HFFc6 (cell line): Measurements from ENCODE around the gene NOS1. TPM values are rescaled to one million over a fixed set of nuclear protein-coding genes. Genes with fewer than 3 reads are reported as not detected.

Experiments
- DNase-seq: peaks from one replicate; pipeline ENCODE4 v3.0.0-alpha.2; 2018
- H3K27ac Mint-ChIP-seq: 2 replicates; pipeline ENCODE4 v1.8.0; 2020; ENCODE audit warnings: mild to moderate bottlenecking, mixed read lengths
- H3K27me3 Mint-ChIP-seq: 2 replicates; pipeline ENCODE4 v1.8.0; 2021; ENCODE audit warnings: mild to moderate bottlenecking, moderate library complexity, mixed read lengths; ENCODE audit not compliant: insufficient read depth
- H3K36me3 Mint-ChIP-seq: 2 replicates; pipeline ENCODE4 v1.8.0; 2021; ENCODE audit warnings: low read depth, mixed read lengths
- H3K4me1 Mint-ChIP-seq: 2 replicates; pipeline ENCODE4 v1.8.0; 2020; ENCODE audit warnings: low read depth, mixed read lengths
- H3K4me3 Mint-ChIP-seq: 2 replicates; pipeline ENCODE4 v1.8.0; 2020; ENCODE audit warnings: mild to moderate bottlenecking, moderate library complexity, mixed read lengths
- H3K9me3 Mint-ChIP-seq: 2 replicates; pipeline ENCODE4 v1.8.0; 2020; ENCODE audit warnings: mild to moderate bottlenecking, mixed read lengths
- total RNA-seq, 6 experiments: library from RNA; stranded (reverse); fragmentation: NEBNext Ultra II Directional; extraction: Animal tissue kit (Norgen Biotek cat#: 25700); gene quantifications; 2 replicates in 1 of 6; 3 replicates in 5 of 6; pipeline ENCODE4 v1.2.3, GENCODE V29; 2021
- TF ChIP-seq, protein P1 (sequence below): fragments of 200-600 bp; sonication (generic); IDR thresholded peaks from 2 replicates; pipeline ENCODE4 v1.5.0; 2021; ENCODE audit warnings: antibody characterized with exemption, mild to moderate bottlenecking

The NOS1 gene
- total RNA-seq, 6 experiments from 2014 or later, result not detected

DNA sequence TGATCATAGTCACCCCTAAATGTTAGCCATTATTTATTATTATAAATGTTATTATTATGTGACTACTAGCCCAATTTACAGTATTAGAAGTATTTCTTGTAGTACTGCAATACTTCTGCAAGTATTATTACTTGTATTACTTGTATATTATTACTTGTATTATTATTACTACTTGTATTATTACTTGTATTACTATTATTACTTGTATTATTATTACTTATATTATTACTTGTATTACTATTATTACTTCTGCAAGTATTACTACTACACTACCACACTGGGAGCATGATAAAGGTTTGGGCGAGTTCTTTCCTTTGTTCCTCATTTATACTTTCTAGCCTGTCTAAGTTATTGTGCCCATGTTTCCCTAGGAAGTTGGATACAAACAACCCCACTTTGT lies 67.9 kb downstream of the NOS1 start:
- Mint-ChIP-seq H3K4me1 (no peaks in the 10 kb centered on the region), H3K27me3 (peaks cover 1% of the 10 kb centered on the region; the same call in 1 of the 2 replicates), H3K27ac (no peak overlapping the region), H3K9me3 (peaks cover 35% of the 10 kb centered on the region), H3K4me3 (no peak overlapping the region), H3K36me3 (0 out of 2 replicates have a peak, but pooled peaks cover 5% of the 10 kb centered on the region)
- no peak for DNase-seq
- TF ChIP-seq, protein P1, sequence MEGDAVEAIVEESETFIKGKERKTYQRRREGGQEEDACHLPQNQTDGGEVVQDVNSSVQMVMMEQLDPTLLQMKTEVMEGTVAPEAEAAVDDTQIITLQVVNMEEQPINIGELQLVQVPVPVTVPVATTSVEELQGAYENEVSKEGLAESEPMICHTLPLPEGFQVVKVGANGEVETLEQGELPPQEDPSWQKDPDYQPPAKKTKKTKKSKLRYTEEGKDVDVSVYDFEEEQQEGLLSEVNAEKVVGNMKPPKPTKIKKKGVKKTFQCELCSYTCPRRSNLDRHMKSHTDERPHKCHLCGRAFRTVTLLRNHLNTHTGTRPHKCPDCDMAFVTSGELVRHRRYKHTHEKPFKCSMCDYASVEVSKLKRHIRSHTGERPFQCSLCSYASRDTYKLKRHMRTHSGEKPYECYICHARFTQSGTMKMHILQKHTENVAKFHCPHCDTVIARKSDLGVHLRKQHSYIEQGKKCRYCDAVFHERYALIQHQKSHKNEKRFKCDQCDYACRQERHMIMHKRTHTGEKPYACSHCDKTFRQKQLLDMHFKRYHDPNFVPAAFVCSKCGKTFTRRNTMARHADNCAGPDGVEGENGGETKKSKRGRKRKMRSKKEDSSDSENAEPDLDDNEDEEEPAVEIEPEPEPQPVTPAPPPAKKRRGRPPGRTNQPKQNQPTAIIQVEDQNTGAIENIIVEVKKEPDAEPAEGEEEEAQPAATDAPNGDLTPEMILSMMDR, result no peak

DNA sequence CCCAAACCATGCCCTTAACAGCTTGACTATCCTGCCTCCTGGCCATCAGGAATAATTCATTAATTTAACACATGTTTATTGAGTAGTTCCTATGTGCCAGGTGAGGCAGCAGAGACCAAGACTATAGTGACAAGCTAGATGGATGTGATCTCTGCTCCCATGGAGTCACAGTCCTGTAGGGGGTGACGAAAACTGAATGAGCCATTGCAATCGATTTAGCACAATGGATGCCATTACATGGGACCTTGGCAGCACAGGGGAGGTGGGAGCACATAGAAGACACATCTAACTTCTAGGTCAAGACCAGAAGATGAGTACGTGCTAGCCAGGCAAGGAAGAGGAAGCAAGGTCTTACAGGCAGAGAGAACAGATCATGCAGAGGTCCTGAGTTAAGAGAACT lies 68.7 kb downstream of the NOS1 start:
- TF ChIP-seq, protein P1, result no peak
- H3K4me1 Mint-ChIP-seq, result no peaks in the 10 kb centered on the region

DNA sequence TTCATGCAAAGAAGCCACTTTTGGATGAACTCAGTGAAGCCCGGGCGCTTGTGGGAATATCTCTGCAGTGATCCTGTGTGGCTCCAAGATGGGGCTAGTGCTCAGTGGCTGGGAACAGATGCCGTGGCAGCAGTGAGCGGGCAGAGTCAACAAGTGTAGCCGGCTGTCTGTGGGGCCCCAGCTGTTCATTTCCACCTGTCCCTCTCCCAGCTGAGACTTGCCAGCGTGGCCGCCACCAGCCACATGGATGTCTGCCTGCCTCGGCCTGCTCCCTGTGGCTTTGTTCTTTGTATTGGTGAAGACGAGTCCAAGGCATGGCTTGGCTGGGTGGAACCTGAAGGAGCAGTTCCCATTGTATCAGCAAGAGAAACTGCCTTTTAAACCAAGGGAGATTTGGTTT lies 77.3 kb downstream of the NOS1 start:
- H3K9me3 Mint-ChIP-seq, result peaks cover 38% of the 10 kb centered on the region
- no peak overlapping the region for H3K27ac Mint-ChIP-seq
- H3K27me3 Mint-ChIP-seq, result no peaks in the 10 kb centered on the region; the same call in none of the 2 replicates
- no peak overlapping the region for H3K4me3 Mint-ChIP-seq
- TF ChIP-seq, protein P1, result no peak
- H3K4me1 Mint-ChIP-seq, result no peaks in the 10 kb centered on the region
- no peaks in the 10 kb centered on the region; the same call in 1 of the 2 replicates for H3K36me3 Mint-ChIP-seq
- no peak for DNase-seq

More for the DNA sequence above, 68.7 kb downstream of the NOS1 start:
- H3K4me3 Mint-ChIP-seq, result no peak overlapping the region
- 0 out of 2 replicates have a peak, but pooled peaks cover 5% of the 10 kb centered on the region for H3K36me3 Mint-ChIP-seq
- H3K27me3 Mint-ChIP-seq, result no peaks in the 10 kb centered on the region; the same call in 1 of the 2 replicates
- no peak for DNase-seq
- H3K27ac Mint-ChIP-seq, result no peak overlapping the region
- H3K9me3 Mint-ChIP-seq, result peaks cover 32% of the 10 kb centered on the region

DNA sequence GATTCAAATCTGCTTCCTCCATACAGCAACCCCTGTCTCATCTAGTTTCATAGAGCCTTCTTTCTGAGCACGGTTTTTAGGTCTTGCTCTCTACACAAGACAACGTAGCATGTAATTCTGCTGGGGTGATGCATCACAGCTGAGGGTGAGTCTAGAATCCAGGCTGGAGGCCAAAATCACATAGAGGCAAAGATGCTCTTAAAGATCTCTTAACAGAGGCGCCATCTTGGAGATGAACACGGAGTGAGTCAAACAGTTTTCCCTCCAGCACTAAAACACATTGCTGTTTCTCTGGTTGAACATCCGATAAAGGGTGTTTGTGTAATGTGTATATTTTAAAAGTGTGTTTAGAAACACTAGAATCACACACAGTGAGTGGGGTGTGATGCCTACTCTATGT lies 78.9 kb downstream of the NOS1 start:
- Mint-ChIP-seq H3K27me3 (peaks cover 1% of the 10 kb centered on the region), H3K4me1 (no peaks in the 10 kb centered on the region), H3K36me3 (no peaks in the 10 kb centered on the region; the same call in 1 of the 2 replicates), H3K27ac (no peak overlapping the region), H3K9me3 (peaks cover 38% of the 10 kb centered on the region), H3K4me3 (no peak overlapping the region)
- TF ChIP-seq, protein P1, result no peak
- no peak for DNase-seq

DNA sequence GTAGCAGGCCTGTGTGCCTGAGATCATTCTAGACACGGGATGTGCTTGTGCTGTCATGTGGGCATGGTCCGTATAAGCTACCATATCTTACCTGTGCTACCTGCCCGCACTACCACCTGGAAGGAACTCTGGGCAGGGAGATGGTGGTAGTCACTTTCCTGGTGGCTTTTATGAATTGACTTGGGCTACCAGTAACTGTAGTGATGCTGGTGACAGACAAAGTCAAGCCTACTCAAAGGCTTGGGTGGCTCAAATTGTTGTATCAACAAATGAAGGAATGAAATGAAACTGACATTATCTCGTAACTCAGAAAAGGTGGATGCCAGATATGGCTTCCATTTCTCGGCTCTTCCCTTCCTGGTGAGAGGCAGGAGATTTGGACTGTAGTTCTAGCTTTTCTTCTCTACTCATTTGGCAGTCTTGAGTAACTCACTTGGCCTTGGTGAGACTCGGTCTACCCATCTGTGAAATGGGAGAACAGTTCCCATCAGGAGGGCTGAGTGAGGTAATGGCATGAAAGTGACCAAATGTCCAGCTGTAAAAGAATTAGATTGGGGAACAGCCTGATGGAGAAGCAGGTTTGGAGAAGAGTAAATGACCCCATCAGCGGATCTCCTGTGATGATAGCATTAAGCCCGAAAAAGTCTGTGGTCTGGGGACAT lies 81.3 kb downstream of the NOS1 start:
- TF ChIP-seq, protein P1, result no peak
- H3K4me3 Mint-ChIP-seq, result no peak overlapping the region
- no peaks in the 10 kb centered on the region for H3K4me1 Mint-ChIP-seq
- H3K9me3 Mint-ChIP-seq, result peaks cover 31% of the 10 kb centered on the region
- H3K27ac Mint-ChIP-seq, result no peak overlapping the region
- H3K27me3 Mint-ChIP-seq, result peaks cover 2% of the 10 kb centered on the region
- no peaks in the 10 kb centered on the region; the same call in 1 of the 2 replicates for H3K36me3 Mint-ChIP-seq
- DNase-seq, result no peak
